ENCODE results near the gene E2F6. TPM values are rescaled to one million over a fixed set of nuclear protein-coding genes. Genes with fewer than 3 reads are reported as not detected.
A peak's percentile ranks its signal among the peaks of the same experiment; 100 is the strongest.

Gene E2F6, protein sequence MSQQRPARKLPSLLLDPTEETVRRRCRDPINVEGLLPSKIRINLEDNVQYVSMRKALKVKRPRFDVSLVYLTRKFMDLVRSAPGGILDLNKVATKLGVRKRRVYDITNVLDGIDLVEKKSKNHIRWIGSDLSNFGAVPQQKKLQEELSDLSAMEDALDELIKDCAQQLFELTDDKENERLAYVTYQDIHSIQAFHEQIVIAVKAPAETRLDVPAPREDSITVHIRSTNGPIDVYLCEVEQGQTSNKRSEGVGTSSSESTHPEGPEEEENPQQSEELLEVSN
- 1 to 10 TPM; 2.8 to 7.6 (median 6.6) TPM for polyA plus RNA-seq

DNA sequence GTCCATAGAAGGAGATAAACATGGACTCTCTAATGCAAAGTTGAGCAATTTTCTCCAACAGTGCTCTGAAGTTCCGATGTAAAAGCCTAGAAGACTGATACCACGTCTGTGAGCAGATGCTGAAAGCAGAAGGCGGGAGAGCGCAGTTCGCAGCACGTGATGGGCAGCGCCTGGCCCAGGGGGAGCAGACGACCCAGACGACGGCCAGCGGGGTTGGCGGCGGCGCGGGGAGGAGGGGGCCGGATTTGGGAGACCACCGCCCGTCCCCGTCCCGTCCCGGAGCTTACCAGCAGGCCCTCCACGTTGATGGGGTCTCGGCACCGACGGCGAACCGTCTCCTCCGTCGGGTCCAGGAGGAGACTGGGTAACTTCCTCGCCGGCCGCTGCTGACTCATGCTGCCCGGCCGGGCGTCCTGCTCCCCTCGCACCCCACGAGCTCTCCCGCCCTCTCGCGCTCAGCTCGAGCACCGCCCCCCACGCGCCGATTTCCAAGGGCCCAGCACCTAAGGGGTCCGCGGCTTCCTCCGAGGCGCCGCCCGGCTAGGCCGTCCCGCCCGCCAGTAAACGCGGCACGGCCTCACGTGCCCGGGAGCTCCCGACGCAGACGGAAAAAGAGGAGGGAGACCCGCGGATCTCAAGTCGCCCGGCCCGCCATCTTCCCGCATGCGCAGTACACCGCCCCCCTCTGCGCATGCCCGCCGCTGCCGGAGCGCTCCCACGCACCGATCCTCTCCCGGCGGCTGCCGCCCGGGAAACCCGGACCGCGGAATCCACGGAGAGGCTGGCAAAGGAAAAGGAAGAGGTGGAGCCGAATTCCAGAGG lies at the start of gene E2F6:
Gene E2F6 (minus strand): TSS at position 677 of the 822 bp plus-strand sequence. CDS start 282 bp downstream, at position 395.
- DNase-seq = peak; percentile 88 to 89 (median 88)
- peaks cover 0 to 3% (median 0%) of the 10 kb centered on the region in 3 donors for H3K36me3 Mint-ChIP-seq
- peaks cover 14 to 19% (median 15%) of the 10 kb centered on the region in 3 donors for H3K27me3 Mint-ChIP-seq (ENCODE audit: low read depth in 3 of 3)
- H3K27ac Mint-ChIP-seq = peak within 1 kb of the TSS; percentile 85 to 95 (median 92)
- H3K4me3 Mint-ChIP-seq = peak within 1 kb of the TSS; percentile 91 to 98 (median 95)
- peaks cover 27 to 48% of the 10 kb centered on the region in 2 donors for H3K4me1 Mint-ChIP-seq
- H3K9me3 Mint-ChIP-seq = peaks cover 0 to 1% (median 0%) of the 10 kb centered on the region in 6 donors

GRCh38 chr2:11515490-11515981 lies 49.6 kb upstream of the E2F6 start:
- no peak for DNase-seq
- H3K27ac Mint-ChIP-seq = no peak overlapping the region
- peaks cover 2 to 6% (median 5%) of the 10 kb centered on the region in 3 donors for H3K27me3 Mint-ChIP-seq (ENCODE audit: low read depth in 3 of 3)
- H3K4me3 Mint-ChIP-seq = no peak overlapping the region
- no peaks in the 10 kb centered on the region for H3K9me3 Mint-ChIP-seq
- H3K4me1 Mint-ChIP-seq = no peaks in the 10 kb centered on the region
- no peaks in the 10 kb centered on the region for H3K36me3 Mint-ChIP-seq

- no peaks in the 10 kb centered on the region for H3K4me1 Mint-ChIP-seq
- H3K9me3 Mint-ChIP-seq = no peaks in the 10 kb centered on the region
- DNase-seq = no peak
- no peak overlapping the region for H3K27ac Mint-ChIP-seq
- H3K27me3 Mint-ChIP-seq (ENCODE audit: low read depth in 3 of 3) = peaks cover 2 to 6% (median 5%) of the 10 kb centered on the region in 3 donors
- no peak overlapping the region for H3K4me3 Mint-ChIP-seq
- no peaks in the 10 kb centered on the region for H3K36me3 Mint-ChIP-seq
These were observed 48.9 kb upstream of the E2F6 start for GRCh38 chr2:11514904-11515303.

- H3K4me3 Mint-ChIP-seq = no peak overlapping the region
- no peaks in the 10 kb centered on the region for H3K4me1 Mint-ChIP-seq
- peaks cover 2 to 6% (median 5%) of the 10 kb centered on the region in 3 donors for H3K27me3 Mint-ChIP-seq (ENCODE audit: low read depth in 3 of 3)
- H3K9me3 Mint-ChIP-seq = no peaks in the 10 kb centered on the region
- no peaks in the 10 kb centered on the region for H3K36me3 Mint-ChIP-seq
- no peak for DNase-seq
- H3K27ac Mint-ChIP-seq = no peak overlapping the region
These were observed 48.2 kb upstream of the E2F6 start for GRCh38 chr2:11514081-11514730.

DNA sequence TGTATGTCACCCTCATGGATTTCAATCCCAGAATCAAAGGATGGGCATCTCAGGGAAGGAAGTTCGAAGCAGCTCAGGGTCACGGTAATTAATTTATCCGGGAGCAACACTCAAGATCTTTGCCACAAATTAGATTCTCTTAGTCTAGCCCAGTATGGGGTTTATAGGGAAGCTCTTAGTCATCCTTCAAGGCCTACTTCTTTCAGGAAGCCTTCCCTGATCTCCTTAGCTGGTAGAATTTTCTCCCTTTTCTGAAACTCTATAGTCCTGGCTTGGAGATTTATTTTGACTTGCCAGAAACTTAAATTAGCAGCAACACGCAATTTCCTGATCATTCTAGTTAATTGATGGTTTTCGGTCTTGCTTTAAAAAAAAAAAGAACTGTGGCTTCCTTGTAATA lies 47.4 kb upstream of the E2F6 start:
- Mint-ChIP-seq H3K36me3 (no peaks in the 10 kb centered on the region), H3K27ac (no peak overlapping the region), H3K4me3 (no peak overlapping the region), H3K4me1 (no peaks in the 10 kb centered on the region), H3K9me3 (no peaks in the 10 kb centered on the region), H3K27me3 (ENCODE audit: low read depth in 3 of 3) (peaks cover 0 to 6% (median 6%) of the 10 kb centered on the region in 3 donors)
- no peak for DNase-seq

DNA sequence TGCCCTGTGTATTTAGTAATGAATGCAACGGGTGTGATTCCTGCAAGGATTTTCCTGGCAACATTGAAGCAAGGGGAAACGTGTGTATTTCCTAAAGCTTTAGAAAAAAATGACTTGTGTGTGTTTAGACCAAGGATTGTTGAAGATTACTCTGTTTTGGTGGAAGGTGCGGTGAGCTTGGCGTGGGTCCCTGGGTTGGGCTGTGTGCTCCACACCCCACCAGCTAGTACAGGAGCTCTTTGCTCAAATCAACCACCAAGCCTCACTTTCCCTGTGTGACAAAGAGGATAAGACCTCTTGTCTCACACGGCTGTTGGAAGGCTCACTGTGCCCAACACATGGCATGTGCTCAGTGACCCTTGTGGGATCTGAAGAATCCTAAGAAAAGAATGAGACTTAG lies 46.5 kb upstream of the E2F6 start:
- Mint-ChIP-seq H3K4me1 (no peaks in the 10 kb centered on the region), H3K9me3 (no peaks in the 10 kb centered on the region), H3K27me3 (ENCODE audit: low read depth in 3 of 3) (peaks cover 0 to 7% (median 6%) of the 10 kb centered on the region in 3 donors), H3K27ac (no peak overlapping the region), H3K4me3 (no peak overlapping the region), H3K36me3 (no peaks in the 10 kb centered on the region)
- no peak for DNase-seq

DNA sequence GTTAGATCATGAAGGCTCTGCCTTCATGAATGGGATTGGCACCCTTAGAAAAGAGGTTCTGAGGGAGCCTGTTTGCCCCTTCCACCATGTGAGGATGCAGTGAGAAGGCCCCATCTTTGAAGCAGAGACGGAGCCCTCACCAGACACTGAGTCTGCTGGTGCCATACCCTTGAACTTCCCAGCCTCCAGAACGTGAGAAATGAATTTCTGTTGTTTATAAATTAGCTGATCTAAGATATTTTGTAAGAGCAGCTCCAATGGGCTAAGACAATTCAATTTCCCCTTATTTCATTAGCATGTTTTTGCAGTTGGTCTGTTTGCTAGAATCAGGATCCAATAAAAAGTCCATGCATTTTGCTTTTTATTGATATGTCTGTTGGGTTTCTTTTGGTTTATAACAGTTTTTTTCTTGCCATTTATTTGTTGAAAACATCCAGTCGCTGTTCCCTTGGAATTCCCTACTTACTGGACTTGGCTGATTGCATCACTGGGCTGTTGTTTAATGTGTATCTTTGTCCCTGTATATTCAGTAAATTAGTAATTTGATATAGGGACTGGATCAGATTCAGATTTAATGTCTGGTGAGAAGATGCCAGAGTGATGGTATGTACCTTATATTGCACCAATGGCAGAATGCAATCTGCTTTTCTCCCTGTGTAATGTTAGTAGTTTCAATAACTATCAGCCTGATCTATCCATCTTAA lies 43.8 kb upstream of the E2F6 start:
- Mint-ChIP-seq H3K36me3 (no peaks in the 10 kb centered on the region), H3K4me1 (no peaks in the 10 kb centered on the region), H3K9me3 (no peaks in the 10 kb centered on the region), H3K27me3 (ENCODE audit: low read depth in 3 of 3) (peaks cover 0 to 5% (median 5%) of the 10 kb centered on the region in 3 donors), H3K4me3 (no peak overlapping the region), H3K27ac (no peak overlapping the region)
- no peak for DNase-seq

- no peak for DNase-seq
- Mint-ChIP-seq H3K27ac (no peak overlapping the region), H3K36me3 (no peaks in the 10 kb centered on the region), H3K27me3 (ENCODE audit: low read depth in 3 of 3) (peaks cover 0 to 5% (median 3%) of the 10 kb centered on the region in 3 donors), H3K4me3 (no peak overlapping the region), H3K9me3 (no peaks in the 10 kb centered on the region), H3K4me1 (no peaks in the 10 kb centered on the region)
These were observed 42.3 kb upstream of the E2F6 start for GRCh38 chr2:11508279-11508678.

DNA sequence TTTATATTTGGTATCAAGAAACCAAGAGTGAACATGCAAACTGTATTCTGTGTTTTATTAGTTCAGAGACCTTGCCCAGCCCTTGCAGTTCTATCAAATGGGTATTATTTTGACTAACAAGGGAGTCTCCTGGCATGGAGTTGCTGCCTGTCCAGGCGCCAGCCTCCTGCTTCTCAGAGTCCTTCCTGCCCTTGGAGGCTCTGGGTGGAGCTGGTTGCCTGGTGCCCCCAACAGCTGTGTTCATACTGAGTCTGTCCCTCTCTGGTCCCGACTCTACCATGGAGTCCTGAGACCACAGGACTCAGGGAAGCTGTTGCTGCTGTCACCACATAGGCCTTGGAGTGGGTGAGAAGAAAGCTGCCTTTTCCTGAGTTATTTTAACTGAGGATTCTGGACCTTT lies 41.6 kb upstream of the E2F6 start:
- no peak overlapping the region for H3K4me3 Mint-ChIP-seq
- no peak overlapping the region for H3K27ac Mint-ChIP-seq
- H3K9me3 Mint-ChIP-seq = no peaks in the 10 kb centered on the region
- no peaks in the 10 kb centered on the region for H3K4me1 Mint-ChIP-seq
- peaks cover 0 to 5% (median 3%) of the 10 kb centered on the region in 3 donors for H3K27me3 Mint-ChIP-seq (ENCODE audit: low read depth in 3 of 3)
- H3K36me3 Mint-ChIP-seq = no peaks in the 10 kb centered on the region
- DNase-seq = no peak

GRCh38 chr2:11506611-11506969 lies 40.6 kb upstream of the E2F6 start:
- H3K4me1 Mint-ChIP-seq = no peaks in the 10 kb centered on the region
- H3K27me3 Mint-ChIP-seq (ENCODE audit: low read depth in 3 of 3) = peaks cover 0 to 6% (median 3%) of the 10 kb centered on the region in 3 donors
- H3K27ac Mint-ChIP-seq = no peak overlapping the region
- no peaks in the 10 kb centered on the region for H3K36me3 Mint-ChIP-seq
- H3K4me3 Mint-ChIP-seq = no peak overlapping the region
- no peak for DNase-seq
- no peaks in the 10 kb centered on the region for H3K9me3 Mint-ChIP-seq

DNA sequence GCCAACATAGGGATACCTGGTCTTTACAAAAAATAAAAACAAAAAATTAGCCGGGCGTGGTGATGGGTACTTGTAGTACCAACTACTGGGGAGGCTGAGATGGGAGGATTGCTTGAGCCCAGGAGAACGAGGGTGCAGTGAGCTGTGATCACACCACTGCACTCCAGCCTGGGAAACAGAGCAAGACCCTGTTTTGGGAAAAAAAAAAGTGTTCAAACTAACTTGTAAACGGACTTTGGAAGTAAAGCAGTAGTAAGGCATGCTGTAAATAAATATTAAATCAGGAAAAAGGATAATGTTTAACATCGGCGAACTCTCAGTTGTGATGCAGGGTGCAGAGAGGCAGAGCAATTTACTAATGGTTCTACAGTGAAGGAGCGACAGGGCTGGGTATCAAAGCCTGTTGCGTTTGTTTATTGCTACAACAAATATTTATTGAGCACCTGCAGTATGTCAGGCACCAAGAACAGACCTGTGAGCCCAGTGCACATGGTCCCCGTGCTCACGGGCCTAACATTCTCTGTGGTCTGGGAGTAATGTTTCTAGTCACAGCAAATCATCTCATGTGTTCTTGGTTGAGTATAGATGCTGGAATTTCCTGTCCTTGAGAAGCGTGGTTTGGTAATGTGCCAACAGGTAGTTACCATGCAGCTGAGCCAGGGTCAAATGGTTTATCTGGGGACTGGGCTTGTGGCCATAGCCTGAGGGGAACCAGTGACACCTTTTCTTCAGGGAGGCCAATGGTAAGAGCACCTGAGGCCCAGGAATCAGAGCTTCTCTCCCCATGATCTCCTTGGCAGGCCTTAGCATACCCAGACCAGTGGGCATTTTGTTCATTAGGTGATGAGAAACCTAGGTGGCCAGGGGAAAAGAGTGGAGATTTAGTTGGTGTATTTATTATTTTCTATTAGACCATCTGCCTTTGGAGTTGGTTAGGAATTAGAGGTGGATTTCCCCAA lies 40.0 kb upstream of the E2F6 start:
- no peak for DNase-seq
- Mint-ChIP-seq H3K27me3 (ENCODE audit: low read depth in 3 of 3) (peaks cover 0 to 4% (median 3%) of the 10 kb centered on the region in 3 donors), H3K9me3 (no peaks in the 10 kb centered on the region), H3K4me3 (no peak overlapping the region), H3K4me1 (no peaks in the 10 kb centered on the region), H3K27ac (no peak overlapping the region), H3K36me3 (no peaks in the 10 kb centered on the region)

DNA sequence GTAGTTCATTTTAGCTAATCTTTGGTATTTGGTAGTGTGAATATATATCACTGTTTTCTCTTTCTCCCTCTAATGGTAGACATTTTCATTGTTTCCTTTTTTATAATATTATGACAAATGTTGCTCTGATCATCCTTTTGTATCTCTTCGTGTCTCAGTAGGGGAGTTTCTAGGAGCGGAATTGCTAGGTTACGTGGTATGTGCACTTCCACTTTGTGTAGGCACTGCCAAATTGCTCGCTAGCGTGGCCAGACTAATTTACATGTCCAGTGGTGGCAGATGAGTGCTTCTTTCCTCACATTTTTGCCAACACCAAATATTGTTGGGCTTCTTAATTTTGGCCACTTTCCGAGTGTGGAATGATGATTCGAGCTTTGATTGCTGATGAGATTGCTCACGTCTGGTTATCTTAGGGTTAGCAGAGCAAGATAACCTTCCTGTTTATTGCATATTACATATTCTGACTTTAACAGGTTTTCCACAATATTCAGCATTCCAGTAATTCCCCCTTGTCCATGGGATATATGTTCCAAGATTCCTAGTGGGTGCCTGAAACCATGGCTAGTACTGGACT lies 37.5 kb upstream of the E2F6 start:
- H3K36me3 Mint-ChIP-seq = peaks cover 0 to 4% (median 0%) of the 10 kb centered on the region in 3 donors
- no peak overlapping the region for H3K4me3 Mint-ChIP-seq
- no peak for DNase-seq
- H3K27ac Mint-ChIP-seq = no peak overlapping the region
- peaks cover 2 to 3% (median 3%) of the 10 kb centered on the region in 3 donors for H3K27me3 Mint-ChIP-seq (ENCODE audit: low read depth in 3 of 3)
- H3K9me3 Mint-ChIP-seq = no peaks in the 10 kb centered on the region
- H3K4me1 Mint-ChIP-seq = no peaks in the 10 kb centered on the region
